ENCODE results near the gene ALS2. TPM values are rescaled to one million over a fixed set of nuclear protein-coding genes. Genes with fewer than 3 reads are reported as not detected.
"Not testable (repeated sequence)": the region's sequence is repeated elsewhere in the genome, so short reads cannot be mapped to it uniquely, and the experiment has no call there.

The ALS2 gene
- total RNA-seq, 2 experiments from 2014 or later = 8.3 to 11.3 TPM

GRCh38 chr2:201813996-201814760 is 33.4 kb upstream of the ALS2 start:
- no peak overlapping the region for H3K27ac ChIP-seq (ENCODE audit: low read depth, low read length, poor library complexity, severe bottlenecking)
- no peak overlapping the region for H3K4me3 ChIP-seq (ENCODE audit: low read depth, low read length, poor library complexity, severe bottlenecking)
- H3K79me2 ChIP-seq (ENCODE audit: insufficient read depth, low read depth, low read length) = no peaks in the 10 kb centered on the region
- no peaks in the 10 kb centered on the region for H4K20me1 ChIP-seq (ENCODE audit: insufficient read depth, low read length)
- no peaks in the 10 kb centered on the region for H3K36me3 ChIP-seq (ENCODE audit: insufficient read depth, low read length)
- H3K4me1 ChIP-seq (ENCODE audit: insufficient read depth, low read length, poor library complexity, severe bottlenecking) = no peaks in the 10 kb centered on the region
- ChIA-PET CTCF (ENCODE audit: unreplicated experiment) (no interaction called here), POLR2A (interaction anchor here (0.6 kb wide), 1 partner anchor 348 kb away, joined by 4 read pairs; no protein-coding TSS in a partner anchor)
- intact Hi-C loops (cut with micrococcal nuclease; ENCODE audit: unreplicated experiment) = no loop called here
- no peak for DNase-seq (ENCODE audit: low spot score)
- H3K9me3 ChIP-seq (ENCODE audit: low read length) = no peaks in the 10 kb centered on the region
- H3K9me2 ChIP-seq (ENCODE audit: insufficient read depth, low read length) = no peaks in the 10 kb centered on the region
- no peak overlapping the region for H3K4me2 ChIP-seq (ENCODE audit: low read length)
- no TSS peak for BruUV-seq (replicated peaks)
- TF ChIP-seq EZH2phosphoT487 (IDR thresholded peaks at IDR 0.05; ENCODE audit: borderline replicate concordance, low read depth, low read length) (no peak), CTCF (conservative IDR thresholded peaks at IDR 0.05; ENCODE audit: low read length) (no peak)
- no peak overlapping the region for H2AFZ ChIP-seq (ENCODE audit: low read length)

GRCh38 chr2:201810604-201811003 is 29.9 kb upstream of the ALS2 start:
- H2AFZ ChIP-seq (ENCODE audit: low read length); H4K20me1 ChIP-seq (ENCODE audit: insufficient read depth, low read length); H3K4me1 ChIP-seq (ENCODE audit: insufficient read depth, low read length, poor library complexity, severe bottlenecking); intact Hi-C loops (cut with micrococcal nuclease; ENCODE audit: unreplicated experiment); CTCF ChIA-PET (ENCODE audit: unreplicated experiment); H3K27ac ChIP-seq (ENCODE audit: low read depth, low read length, poor library complexity, severe bottlenecking); DNase-seq (ENCODE audit: low spot score); H3K36me3 ChIP-seq (ENCODE audit: insufficient read depth, low read length); H3K9me2 ChIP-seq (ENCODE audit: insufficient read depth, low read length); H3K9me3 ChIP-seq (ENCODE audit: low read length); H3K4me2 ChIP-seq (ENCODE audit: low read length); H3K79me2 ChIP-seq (ENCODE audit: insufficient read depth, low read depth, low read length); BruUV-seq (replicated peaks); H3K4me3 ChIP-seq (ENCODE audit: low read depth, low read length, poor library complexity, severe bottlenecking): not testable (repeated sequence)
- POLR2A ChIA-PET = interaction anchor here (0.7 kb wide), 1 partner anchor 47 kb away, joined by 5 read pairs; no protein-coding TSS in a partner anchor

GRCh38 chr2:201809633-201810032 is 28.9 kb upstream of the ALS2 start:
- DNase-seq (ENCODE audit: low spot score) = no peak
- intact Hi-C loops (cut with micrococcal nuclease; ENCODE audit: unreplicated experiment) = no loop called here
- H3K9me3 ChIP-seq (ENCODE audit: low read length) = no peaks in the 10 kb centered on the region
- H3K27ac ChIP-seq (ENCODE audit: low read depth, low read length, poor library complexity, severe bottlenecking) = no peak overlapping the region
- H2AFZ ChIP-seq (ENCODE audit: low read length) = no peak overlapping the region
- H3K4me1 ChIP-seq (ENCODE audit: insufficient read depth, low read length, poor library complexity, severe bottlenecking) = no peaks in the 10 kb centered on the region
- no TSS peak for BruUV-seq (replicated peaks)
- TF ChIP-seq CTCF (conservative IDR thresholded peaks at IDR 0.05; ENCODE audit: low read length) (no peak), EZH2phosphoT487 (IDR thresholded peaks at IDR 0.05; ENCODE audit: borderline replicate concordance, low read depth, low read length) (no peak)
- POLR2A ChIA-PET = interaction anchor here (0.6 kb wide), 1 partner anchor 100 kb away, joined by 3 read pairs; no protein-coding TSS in a partner anchor
- no peak overlapping the region for H3K4me3 ChIP-seq (ENCODE audit: low read depth, low read length, poor library complexity, severe bottlenecking)
- H4K20me1 ChIP-seq (ENCODE audit: insufficient read depth, low read length) = no peaks in the 10 kb centered on the region
- no peak overlapping the region for H3K4me2 ChIP-seq (ENCODE audit: low read length)
- H3K36me3 ChIP-seq (ENCODE audit: insufficient read depth, low read length) = no peaks in the 10 kb centered on the region
- H3K9me2 ChIP-seq (ENCODE audit: insufficient read depth, low read length) = no peaks in the 10 kb centered on the region
- CTCF ChIA-PET (ENCODE audit: unreplicated experiment) = no interaction called here
- H3K79me2 ChIP-seq (ENCODE audit: insufficient read depth, low read depth, low read length) = no peaks in the 10 kb centered on the region
